ENCODE data around the gene ANKRD28.
"Not testable (repeated sequence)": the region's sequence is repeated elsewhere in the genome, so short reads cannot be mapped to it uniquely, and the experiment has no call there.

Gene ANKRD28

DNA sequence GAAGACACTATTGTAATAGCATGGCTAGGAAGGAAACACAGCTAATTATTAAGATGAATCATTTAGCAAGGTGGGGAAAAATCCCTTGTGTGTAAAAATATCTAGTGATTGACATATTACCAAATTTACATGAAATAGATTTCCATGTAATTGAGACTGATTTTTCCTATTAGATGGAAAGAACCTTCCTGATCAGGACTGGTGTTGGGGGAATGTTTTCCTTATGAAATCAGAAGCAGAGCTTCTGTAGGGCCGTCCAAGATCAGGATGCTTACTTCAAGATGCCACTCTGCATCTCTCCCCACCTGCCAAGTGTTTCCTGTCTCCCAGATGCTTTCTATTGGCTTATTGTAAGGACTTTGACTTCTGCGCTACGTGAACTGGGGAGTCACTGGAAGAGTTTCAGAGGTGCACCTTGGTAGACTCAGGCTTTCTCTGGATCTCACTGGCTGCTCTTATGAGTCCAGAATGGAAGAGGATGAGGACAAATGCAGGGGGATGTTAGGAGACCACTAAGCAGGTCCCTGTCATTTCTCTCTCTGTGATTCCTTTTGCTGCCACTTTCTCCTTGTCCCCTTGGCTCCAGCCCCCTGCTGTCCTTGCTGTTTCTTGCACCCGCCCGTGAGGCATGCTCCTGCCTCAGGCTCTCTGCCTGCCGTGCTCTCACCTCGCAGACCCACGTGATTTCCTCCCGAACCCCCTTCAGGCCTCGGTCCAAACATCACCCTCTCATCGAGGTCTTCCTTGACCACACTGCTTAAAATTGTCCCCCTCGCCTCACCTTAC, 166.2 kb downstream of the ANKRD28 start:
- DNase-seq = no peak

DNA sequence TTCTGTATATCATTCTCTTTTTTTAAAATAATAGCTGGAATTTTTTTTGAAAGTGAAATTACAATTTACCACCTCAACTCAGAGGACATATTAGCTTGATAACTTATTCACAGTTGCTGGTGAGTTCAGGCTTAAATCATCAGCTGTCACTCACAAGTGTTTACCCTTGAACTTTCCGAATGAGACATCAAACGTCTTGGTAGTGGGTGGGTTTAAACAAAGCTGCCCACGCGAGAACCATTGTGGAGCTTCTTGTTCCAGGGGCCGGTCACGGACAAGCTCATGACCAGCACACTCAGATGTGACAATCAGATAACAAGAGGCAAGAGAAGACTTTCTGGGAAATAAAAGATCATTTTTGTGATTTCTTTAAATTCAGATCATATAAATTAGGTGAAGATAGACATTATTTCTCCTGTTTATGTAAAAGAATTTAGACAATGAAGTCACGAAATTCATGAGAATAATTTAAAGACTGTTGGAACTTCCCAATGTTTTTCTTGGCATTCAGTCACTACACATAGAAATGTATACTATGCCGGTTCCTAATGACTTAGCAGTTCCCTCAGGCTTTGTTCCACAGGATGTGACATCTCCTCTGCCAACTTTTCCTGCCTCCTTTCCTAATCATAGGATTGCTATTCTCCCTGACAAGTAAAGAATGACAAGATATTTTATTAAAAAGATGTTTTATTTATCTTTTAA, 167.0 kb downstream of the ANKRD28 start:
- DNase-seq = no peak

DNA sequence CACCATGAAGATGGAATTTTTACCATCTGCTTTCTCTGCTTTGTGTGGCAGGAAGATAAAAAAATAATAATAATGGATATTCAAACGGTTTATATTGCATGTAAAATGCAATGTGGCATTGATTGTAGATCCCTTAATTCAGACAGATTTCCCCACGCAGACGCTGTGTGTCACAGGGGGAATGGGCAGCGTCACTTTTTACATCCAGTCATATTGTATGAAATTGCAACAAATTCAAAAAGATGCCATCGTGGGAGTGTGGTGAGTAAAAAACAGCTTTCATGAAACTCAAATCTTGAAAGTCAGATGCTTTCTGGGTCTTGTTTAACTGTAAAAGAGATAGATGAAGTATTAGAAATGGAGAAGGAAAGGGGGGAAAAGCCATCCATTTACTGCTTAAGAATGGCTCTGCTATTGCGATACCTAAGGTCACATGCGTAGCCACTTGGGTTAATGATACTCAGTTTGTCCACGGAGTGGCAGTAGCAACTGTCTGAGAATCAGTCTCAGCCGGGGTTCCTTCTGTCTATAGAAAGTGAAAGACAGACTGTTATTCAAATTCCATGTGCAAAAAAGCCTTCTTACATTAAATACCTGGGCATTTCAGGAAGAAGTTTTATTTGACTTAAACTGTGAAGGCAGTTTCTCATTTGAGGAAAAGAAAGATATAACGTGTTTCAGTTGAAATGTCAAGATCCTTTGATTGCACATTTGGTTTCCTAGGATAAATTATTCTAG, 167.8 kb downstream of the ANKRD28 start:
- peak in 3 of 4 experiments; percentile 10 to 32 (median 14) for DNase-seq

DNA sequence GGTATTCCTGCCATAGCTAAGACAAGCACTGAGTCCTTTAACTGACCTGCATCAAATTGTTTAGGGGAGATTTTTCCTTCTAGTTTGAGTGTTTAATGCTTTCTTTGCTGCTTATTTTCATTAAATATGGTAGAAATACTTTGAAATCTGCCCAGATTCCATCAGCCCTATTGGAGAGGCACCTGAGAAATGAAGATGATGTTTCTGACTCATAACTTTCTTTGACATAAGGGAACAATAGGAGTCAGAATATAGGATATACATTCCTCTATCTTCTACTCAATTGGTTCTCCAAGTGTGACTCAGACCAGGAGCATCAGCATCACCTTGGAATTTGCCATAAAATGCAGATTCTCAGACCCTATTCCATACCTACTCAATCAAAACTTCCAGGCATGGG, 168.8 kb downstream of the ANKRD28 start:
- no peak for DNase-seq

DNA sequence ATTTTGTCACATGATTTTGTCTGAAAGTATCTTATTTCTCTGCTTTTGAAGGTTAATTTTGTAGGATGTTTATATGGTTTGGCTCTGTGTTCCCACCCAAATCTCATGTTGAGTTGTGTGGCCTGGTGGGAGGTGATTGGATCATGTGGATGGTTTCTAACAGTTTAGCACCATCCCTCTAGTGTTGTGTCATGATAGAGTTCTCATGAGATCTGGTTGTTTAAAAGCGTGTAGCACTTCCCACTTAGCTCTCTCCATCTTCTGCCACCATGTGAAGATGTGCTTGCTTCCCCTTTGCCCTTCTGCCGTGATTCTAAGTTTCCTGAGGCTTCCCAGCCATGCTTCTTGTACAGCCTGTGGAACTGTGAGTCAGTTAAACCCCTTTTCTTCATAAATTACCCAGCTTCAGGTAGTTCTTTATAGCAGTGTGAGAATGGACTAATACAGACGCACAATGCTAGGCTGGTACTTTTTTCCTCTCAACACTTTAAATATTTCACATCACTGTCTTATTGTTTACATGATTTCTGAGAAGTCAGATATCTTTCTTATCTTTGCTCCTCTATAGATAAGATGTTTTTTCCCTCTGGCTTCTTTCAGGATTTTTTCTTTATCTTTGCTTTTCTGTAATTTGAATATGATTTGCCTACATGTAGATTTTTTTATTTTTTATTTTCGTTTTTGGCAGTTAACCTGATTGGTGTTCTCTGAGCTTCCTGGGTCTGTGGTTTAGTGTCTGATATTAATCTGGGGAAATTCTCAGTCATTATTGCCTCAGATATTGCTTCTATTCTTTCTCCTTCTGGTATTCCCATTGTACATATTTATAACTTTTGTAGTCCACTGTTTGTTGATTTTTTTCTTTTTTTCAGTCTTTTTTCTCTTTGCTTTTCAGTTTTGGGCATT, 174.0 kb downstream of the ANKRD28 start:
- no peak for DNase-seq

DNA sequence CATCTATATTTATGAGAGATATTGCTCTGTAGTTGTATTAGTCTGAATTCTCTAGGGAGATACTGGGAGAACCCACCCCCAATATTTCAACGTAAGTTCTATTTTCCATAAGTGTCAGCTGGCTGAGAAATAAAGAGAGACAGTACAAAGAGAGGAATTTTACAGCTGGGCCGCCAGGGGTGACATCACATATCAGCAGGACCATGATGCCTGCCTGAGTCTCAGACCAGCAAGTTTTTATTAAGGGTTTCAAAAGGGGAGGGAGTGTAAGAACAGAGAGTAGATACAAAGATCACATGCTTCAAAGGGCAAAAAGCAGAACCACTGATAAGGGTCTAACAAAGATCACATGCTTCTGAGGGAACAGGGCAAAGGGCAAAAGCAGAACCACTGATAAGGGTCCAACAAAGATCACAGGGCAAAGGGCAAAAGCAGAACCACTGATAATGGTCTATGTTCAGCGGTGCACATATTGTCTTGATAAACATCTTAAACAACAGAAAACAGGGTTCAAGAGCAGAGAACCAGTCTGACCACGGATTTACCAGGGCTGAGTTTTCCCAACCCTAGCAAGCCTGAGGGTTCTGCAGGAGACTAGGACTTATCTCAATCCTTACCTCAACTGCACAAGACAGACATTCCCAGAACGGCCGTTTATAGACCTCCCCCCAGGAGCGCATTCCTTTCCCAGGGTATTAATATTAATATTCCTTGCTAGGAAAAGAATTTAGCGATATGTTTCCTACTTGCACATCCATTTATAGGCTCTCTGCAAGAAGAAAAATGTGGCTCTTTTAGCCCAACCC, 177.9 kb downstream of the ANKRD28 start:
- DNase-seq = not testable (repeated sequence)
